AG08396 (cell line): ENCODE measurements around the gene MIS12.

Source experiments
- DNase-seq: peaks from one replicate; pipeline ENCODE4 v3.0.0; 2012; ENCODE audit warnings: low spot score, mixed read lengths

Gene MIS12

DNA sequence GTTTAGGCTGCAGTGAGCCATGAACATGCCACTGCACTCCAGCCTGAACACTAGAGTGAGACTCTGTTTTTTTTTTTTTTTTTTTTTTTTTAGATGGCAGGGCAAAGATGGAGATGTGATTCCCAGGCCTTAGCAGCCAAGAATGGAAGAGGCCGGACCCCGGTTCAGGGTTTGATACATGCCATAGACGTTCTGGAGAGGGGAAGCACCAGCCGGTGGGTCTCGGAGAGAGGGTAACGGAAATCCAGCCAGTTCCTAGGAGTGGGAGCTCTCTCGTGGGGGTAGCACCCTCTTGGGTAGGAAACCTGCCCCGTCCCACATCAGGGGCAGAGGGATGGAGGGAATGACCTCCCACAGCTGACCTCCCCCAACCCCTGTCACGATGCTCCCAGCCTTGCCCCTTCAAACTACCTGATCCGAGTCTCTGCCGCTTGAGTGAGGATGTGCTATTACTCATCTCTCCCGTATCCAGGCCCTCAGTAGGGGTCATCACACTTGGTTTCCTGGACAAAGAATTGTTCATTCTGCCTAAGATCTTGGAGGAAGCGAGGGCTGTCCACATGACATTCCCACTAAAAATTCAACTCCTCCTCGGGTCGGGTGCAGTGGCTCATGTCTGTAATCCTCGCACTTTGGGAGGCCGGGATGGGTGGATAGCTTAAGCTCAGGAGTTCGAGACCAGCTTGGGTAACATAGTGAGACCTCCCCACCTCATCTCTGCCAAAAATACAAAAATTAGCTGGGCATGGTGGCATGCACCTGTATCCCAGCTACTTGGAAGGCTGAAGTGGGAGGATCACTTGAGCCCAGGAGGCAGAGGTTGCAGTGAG lies 47.3 kb downstream of the MIS12 start:
- no peak for DNase-seq

DNA sequence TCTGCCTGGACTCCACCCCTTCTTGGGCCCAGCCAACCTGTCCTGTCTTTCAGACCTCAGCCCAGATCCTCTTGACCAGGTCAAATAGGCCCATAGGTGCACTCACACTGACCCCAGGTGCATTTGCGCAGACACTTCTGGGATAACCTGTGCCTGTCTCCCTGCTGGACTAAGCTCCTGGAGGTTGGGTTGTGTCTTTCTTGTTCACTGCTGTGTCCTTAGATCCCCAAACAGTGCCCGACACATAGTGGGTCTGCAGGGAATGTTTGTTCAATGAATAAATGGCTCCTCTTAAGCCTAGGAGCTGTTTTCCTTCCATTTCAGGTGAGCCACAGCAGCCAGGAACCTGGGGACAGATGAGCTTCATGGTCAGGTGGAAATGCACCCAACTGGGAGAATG lies 49.1 kb downstream of the MIS12 start:
- DNase-seq = no peak

DNA sequence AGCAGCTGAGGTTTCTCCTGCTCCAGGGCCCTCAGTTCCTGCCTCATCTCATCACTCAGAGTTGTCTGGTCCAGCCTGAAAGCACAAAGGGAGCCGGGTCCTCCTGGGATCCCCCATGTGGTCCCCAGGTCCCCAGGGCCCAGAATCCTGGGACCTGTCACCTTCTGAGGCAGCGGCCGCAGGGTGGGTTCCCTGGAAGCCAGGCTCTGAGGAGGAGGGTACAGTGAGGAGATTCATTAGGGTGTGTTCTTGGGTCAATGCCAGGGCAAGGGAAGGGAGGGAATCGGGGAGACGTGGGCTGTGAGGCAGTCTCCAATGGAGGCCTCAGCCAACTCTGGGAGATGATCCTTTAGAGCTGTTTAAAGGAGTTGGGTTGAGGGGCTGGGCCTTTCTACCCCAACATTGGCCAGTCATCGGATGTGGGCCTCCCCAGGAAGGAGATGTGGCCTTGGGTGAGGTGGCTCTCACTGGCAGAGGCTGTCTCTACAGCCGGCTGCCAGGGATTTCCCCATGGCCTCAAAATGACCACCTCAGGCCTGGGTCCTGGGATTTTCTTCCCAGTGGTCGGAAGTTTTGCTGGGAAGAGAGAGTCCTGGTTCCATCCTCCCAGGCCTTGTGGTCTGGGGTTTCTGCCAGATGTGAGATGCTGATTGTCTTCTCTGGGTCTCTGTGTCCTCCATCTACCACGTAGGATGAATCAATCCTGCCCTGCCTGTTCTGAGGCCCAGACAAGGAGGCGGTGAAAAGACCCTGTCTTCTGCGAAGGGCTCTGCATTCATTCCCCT lies 50.7 kb downstream of the MIS12 start:
- DNase-seq = no peak

DNA sequence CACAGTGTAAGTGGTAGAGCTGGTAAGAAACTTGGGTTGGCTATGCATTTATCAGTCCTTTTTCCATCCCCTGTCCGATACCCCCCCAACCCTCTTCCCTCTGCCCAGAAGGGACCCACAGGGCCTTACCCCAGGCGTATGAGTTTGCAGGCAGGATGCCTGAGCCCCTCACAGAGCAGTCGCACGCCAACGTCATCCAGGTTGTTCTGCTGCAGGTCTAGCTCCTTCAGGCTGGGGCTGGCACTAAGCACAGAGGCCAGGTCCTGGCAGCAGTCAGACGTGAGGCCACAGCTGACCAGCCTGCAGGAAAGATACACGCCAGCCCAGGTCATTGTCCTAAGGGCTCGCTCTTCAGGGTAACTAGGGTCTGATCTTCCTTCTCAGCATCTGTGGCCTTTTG lies 52.9 kb downstream of the MIS12 start:
- DNase-seq = no peak

DNA sequence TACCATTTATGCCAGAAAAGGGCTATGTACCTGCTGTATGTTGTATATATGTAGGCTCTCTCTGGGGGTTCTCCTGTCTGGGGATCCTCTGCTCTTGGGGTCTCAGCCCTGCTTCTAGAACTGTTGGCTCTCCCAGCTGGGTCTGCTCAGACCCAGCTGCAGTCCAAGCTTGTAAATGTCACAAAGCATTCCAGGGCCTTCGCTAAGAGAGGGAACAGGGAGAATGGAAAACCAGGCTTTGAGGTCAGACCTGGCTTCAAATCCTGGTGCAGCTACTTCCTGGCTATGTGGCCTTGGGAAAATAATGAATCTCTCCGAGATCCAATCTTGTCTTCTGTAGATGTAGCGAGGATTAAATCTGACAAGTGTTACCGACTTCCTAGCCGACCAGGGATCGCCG lies 54.0 kb downstream of the MIS12 start:
- DNase-seq = no peak
